Omental fat pad (tissue), 4 donors: ENCODE data around the gene C10orf53. TPM values are rescaled to one million over a fixed set of nuclear protein-coding genes. Genes with fewer than 3 reads are reported as not detected.

ENCODE experiments used
- ATAC-seq: fragments of 150-250 bp; one replicate; pipeline ENCODE4 v1.9.1; 2016; ENCODE audit warnings: mild to moderate bottlenecking, moderate library complexity; ENCODE audit not compliant: low FRiP score
- DNase-seq: peaks from one replicate; pipeline ENCODE4 v3.0.0-alpha.2; 2019; ENCODE audit warnings: low spot score
- total RNA-seq, 4 donors: library from RNA; depleted of rRNA; stranded (reverse); fragments of >200 nt; gene quantifications; one replicate each; pipeline ENCODE4 v1.1.0, GENCODE V29; 2016
- TF ChIP-seq, protein P1 (sequence below), 3 donors: fragments of 450-650 bp; IDR thresholded peaks; one replicate each; pipeline ENCODE4 v1.5.1; 2016 to 2017; ENCODE audit warnings: antibody characterized with exemption in 3 of 3, mild to moderate bottlenecking in 3 of 3, moderate library complexity in 2 of 3

Gene C10orf53
- total RNA-seq, 4 donors from 2014 or later: not detected

DNA sequence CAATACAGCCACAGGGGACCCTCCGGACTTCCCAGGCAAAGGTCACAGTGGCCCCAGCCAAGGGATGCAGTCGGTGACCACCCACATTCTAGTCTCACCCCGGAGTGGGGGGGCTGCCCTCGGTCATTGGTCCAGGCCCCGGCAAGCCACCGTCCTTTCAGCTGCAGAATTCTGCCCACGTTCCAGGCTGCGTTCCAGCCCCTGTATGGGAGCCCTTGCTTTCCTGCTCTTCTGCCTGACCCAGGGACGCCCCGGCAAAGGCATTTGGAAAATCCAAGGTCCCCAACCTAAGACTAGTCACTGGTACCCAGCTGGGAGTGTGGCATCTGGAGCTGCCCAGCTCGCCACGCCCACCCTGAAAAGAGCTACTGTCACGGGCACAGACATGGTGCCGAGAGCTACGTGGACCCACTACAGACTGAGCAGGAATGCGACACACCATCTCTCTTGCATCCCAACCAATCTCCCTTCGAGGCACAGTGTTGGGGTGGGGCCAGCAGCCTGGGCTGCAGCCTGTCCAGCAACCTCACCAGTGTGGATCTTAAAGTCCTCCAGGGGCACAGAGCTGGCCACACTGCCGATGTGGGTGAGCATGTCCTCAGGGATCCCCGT is 64.1 kb downstream of the C10orf53 start:
- DNase-seq: no peak
- no peak for ATAC-seq
- TF ChIP-seq, protein P1, sequence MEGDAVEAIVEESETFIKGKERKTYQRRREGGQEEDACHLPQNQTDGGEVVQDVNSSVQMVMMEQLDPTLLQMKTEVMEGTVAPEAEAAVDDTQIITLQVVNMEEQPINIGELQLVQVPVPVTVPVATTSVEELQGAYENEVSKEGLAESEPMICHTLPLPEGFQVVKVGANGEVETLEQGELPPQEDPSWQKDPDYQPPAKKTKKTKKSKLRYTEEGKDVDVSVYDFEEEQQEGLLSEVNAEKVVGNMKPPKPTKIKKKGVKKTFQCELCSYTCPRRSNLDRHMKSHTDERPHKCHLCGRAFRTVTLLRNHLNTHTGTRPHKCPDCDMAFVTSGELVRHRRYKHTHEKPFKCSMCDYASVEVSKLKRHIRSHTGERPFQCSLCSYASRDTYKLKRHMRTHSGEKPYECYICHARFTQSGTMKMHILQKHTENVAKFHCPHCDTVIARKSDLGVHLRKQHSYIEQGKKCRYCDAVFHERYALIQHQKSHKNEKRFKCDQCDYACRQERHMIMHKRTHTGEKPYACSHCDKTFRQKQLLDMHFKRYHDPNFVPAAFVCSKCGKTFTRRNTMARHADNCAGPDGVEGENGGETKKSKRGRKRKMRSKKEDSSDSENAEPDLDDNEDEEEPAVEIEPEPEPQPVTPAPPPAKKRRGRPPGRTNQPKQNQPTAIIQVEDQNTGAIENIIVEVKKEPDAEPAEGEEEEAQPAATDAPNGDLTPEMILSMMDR (IDR thresholded peaks at IDR 0.05): no peak

DNA sequence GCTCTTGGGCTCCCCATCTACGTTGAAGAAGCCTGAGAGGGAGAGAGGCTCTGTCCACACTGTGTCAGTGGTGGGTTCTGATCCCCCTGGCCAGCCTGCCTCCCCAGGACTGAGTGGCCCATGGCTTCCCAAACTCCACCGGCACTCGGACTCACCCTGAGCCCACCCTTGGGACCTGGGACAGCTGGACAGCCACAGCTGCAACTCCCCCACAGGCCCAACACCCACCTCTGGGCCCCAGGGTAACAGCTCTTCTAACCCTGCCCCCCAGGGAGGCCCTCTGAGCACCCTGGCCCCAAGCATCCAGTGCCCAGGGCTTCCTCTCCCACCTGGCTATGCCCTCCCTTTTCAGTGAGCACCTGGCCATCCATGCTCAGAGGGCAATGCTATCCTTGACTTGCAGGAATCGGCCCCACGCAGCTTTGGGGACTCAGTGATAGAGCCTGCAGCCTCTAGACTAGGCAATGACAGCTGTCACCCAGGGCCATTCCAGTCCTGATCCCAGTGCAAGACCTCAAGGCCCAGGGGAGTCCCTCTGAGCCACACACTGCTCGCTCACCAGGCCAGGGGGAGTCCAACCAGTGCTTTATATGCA is 64.7 kb downstream of the C10orf53 start:
- no peak for ATAC-seq
- DNase-seq: no peak
- TF ChIP-seq, protein P1 (IDR thresholded peaks at IDR 0.05): no peak

DNA sequence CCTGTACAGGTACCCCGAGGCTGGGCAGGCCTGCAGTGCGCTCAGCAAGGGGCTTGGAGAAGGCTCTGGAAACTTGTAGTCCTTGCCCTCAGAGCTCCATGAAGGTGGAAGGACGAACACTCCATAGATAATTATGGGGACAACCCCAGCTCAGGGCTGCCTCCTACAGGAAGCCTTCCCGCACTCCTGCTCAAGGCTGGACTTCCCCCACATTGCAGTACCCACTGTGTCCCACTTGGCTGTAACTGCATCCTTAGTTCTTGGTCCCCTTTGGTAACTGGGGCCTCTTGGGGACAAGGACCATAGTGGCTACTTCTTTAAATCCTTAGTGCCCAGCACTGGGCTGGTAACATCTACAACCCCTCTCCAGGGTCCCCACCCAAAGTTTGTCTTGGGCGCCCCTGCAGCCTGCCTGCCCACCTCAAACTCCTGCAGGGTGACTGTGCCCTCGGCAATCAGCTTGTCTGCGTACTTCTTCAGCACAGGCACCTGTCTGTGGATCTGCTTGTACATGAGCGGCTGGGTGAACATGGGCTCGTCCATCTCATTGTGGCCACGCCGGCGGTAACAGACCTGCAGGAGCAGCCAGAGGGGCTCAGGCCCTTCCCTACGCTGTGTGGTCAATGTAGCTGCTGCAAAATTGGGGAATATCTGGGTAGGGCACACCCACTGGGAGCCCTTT is 65.6 kb downstream of the C10orf53 start:
- DNase-seq (no peak), ATAC-seq (no peak)
- TF ChIP-seq, protein P1 (IDR thresholded peaks at IDR 0.05): no peak

DNA sequence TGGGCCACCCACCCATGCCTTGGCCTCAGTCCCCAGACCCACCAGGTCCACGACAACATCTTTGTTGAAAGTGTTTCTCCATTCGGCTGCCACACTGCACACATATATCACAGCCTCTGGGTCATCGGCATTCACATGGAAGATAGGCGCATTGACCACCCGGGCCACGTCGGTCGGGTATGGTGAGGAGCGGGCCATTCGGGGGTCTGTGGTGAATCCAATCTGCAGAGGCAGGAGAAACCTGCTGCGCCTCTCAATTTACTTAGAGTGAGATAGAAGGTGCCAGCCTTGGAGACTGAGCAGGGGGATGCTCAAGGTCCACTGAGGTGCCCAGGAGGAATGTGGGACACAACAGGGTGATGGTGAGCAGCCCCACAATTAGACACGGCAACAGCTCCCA is 66.3 kb downstream of the C10orf53 start:
- TF ChIP-seq, protein P1 (IDR thresholded peaks at IDR 0.05): no peak
- no peak for ATAC-seq
- DNase-seq: no peak

DNA sequence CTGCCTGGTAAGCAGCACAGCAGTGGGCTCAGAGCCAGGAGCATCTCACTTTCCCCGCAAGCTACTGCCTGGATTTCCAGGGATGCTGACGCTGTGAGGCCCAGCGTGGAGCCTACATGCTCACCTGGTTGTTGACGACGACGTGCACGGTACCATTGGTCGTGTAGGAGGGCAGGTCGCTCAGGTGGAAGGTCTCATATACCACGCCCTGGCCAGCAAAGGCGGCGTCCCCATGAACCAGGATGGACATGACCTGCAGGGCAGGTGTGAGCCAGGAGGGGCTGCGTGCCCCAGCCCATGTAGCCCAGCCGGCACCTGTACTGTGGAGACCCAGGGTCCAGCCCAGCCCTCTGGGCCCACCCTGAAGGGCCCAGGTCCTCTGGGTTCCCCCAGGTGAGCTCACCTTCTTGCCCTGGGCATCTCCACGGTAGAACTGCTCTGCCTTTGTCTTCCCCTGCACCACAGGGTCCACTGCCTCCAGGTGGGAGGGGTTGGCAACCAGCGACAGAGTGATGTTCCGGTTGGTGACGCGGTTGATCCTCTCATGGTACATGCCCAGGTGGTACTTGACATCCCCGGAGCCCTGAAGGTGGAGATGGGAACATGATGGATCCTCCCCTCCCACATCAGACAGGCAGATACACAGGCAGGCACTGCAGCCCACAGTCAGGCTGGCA is 67.3 kb downstream of the C10orf53 start:
- ATAC-seq: no peak

More for the DNA sequence above, 67.3 kb downstream of the C10orf53 start:
- TF ChIP-seq, protein P1 (IDR thresholded peaks at IDR 0.05): no peak
- DNase-seq: no peak

Other genes starting within 250 kb of the C10orf53 start
- 10 to 100 TPM; 11.5 to 16.7 (median 11.8) TPM for gene ERCC6, start 140.5 kb upstream of the C10orf53 start, total RNA-seq
- gene SLC18A3, start 69.3 kb upstream of the C10orf53 start, total RNA-seq: not detected
- gene CHAT, start 65.6 kb upstream of the C10orf53 start, total RNA-seq: not detected
- 1 to 10 TPM in 1 of 4 donors, under 1 TPM in 1, not detected in 2; 0.65 to 1.2 TPM for gene OGDHL, start 82.7 kb downstream of the C10orf53 start, total RNA-seq